GM12874 (cell line): ENCODE measurements around the gene RET.

Experiments used
- CTCF ChIP-seq: IDR thresholded peaks from 2 replicates; pipeline ENCODE4 v1.5.1; 2011; ENCODE audit warnings: low read depth, mild to moderate bottlenecking, control low read depth, low read length, moderate library complexity; ENCODE audit not compliant: insufficient read depth

Gene RET

GRCh38 chr10:43076876-43077420 is at the start of gene RET:
Gene RET (plus strand): TSS chr10:43077069. CDS start chr10:43077259, 190 bp downstream.
- TF ChIP-seq CTCF, result no peak

GRCh38 chr10:43027331-43027955 is 49.4 kb upstream of the RET start:
- TF ChIP-seq CTCF, result no peak

GRCh38 chr10:43028143-43028542 is 48.7 kb upstream of the RET start:
- no peak for TF ChIP-seq CTCF

GRCh38 chr10:43029043-43029442 is 47.8 kb upstream of the RET start:
- no peak for TF ChIP-seq CTCF

GRCh38 chr10:43032613-43033012 is 44.3 kb upstream of the RET start:
- no peak for TF ChIP-seq CTCF

GRCh38 chr10:43035800-43036199 is 41.1 kb upstream of the RET start:
- no peak for TF ChIP-seq CTCF

- TF ChIP-seq CTCF, result no peak
Measured at GRCh38 chr10:43036481-43037428, 40.1 kb upstream of the RET start.
